Muscle of leg (tissue), 11 donors: ENCODE data around the gene RAB5IF. TPM values are rescaled to one million over a fixed set of nuclear protein-coding genes. Genes with fewer than 3 reads are reported as not detected.

Source experiments
- DNase-seq: peaks from one replicate; pipeline ENCODE4 v3.0.0; 2013
- H3K27ac ChIP-seq: one replicate; pipeline ENCODE4 v1.5.1; 2013; ENCODE audit warnings: mild to moderate bottlenecking, low read length, control low read depth
- H3K27me3 ChIP-seq: one replicate; pipeline ENCODE4 v1.6.1; 2013; ENCODE audit warnings: low read length; ENCODE audit not compliant: control insufficient read depth, insufficient read depth
- H3K36me3 ChIP-seq: one replicate; pipeline ENCODE4 v1.6.1; 2013; ENCODE audit warnings: low read length; ENCODE audit not compliant: control insufficient read depth, insufficient read depth
- H3K4me1 ChIP-seq: one replicate; pipeline ENCODE4 v1.6.1; 2013; ENCODE audit warnings: low read length; ENCODE audit not compliant: control insufficient read depth, insufficient read depth
- H3K4me3 ChIP-seq: one replicate; pipeline ENCODE4 v1.5.1; 2013; ENCODE audit warnings: low read length, control low read depth
- H3K9me3 ChIP-seq: replicated peaks from 2 replicates; pipeline ENCODE4 v1.6.1; 2013; ENCODE audit warnings: low read depth, low read length; ENCODE audit not compliant: control insufficient read depth
- WGBS: methylation state at CpG from one replicate; pipeline ENCODE4 v1.1.5; 2013; ENCODE audit warnings: missing lambda C conversion rate; ENCODE audit not compliant: insufficient coverage; 5-methylcytosine and 5-hydroxymethylcytosine counted together
- polyA plus RNA-seq, 8 donors: library from polyadenylated mRNA; unstranded; fragments of 120-200 nt; gene quantifications; one replicate each; pipeline versions ENCODE4 v1.2.1 to v1.2.3, GENCODE V29; 2013; ENCODE audit warnings: inconsistent platforms in 1 of 8, low replicate concordance in 1 of 8; ENCODE audit not compliant: insufficient read length in 8 of 8, insufficient read depth in 1 of 8
- total RNA-seq: library from RNA; stranded (reverse); fragments of 120-200 nt; gene quantifications from one replicate; pipeline ENCODE4 v1.2.4, GENCODE V29; 2013

Gene RAB5IF
- total and polyA plus RNA-seq, 9 donors, result 38.7 to 52.3 (median 44.9) TPM

GRCh38 chr20:36571564-36572504 is 33.7 kb upstream of the RAB5IF start:
- Histone ChIP-seq H3K27ac (peak overlapping the region; percentile 92), H3K36me3 (no peaks in the 10 kb centered on the region), H3K4me1 (peaks cover 28% of the 10 kb centered on the region), H3K27me3 (no peaks in the 10 kb centered on the region), H3K4me3 (no peak overlapping the region), H3K9me3 (no peaks in the 10 kb centered on the region)
- no peak for DNase-seq
- WGBS, result 36% methylated on average over 9 of the region's 17 CpGs

- 12% methylated on average over 20 of the region's 20 CpGs for WGBS
- Histone ChIP-seq H3K27ac (peak overlapping the region; percentile 92), H3K4me3 (peak overlapping the region; percentile 56), H3K27me3 (no peaks in the 10 kb centered on the region), H3K4me1 (peaks cover 28% of the 10 kb centered on the region), H3K36me3 (no peaks in the 10 kb centered on the region), H3K9me3 (no peaks in the 10 kb centered on the region)
- DNase-seq, result peak; percentile 52
Observed at GRCh38 chr20:36572701-36573102, 32.9 kb upstream of the RAB5IF start.

DNA sequence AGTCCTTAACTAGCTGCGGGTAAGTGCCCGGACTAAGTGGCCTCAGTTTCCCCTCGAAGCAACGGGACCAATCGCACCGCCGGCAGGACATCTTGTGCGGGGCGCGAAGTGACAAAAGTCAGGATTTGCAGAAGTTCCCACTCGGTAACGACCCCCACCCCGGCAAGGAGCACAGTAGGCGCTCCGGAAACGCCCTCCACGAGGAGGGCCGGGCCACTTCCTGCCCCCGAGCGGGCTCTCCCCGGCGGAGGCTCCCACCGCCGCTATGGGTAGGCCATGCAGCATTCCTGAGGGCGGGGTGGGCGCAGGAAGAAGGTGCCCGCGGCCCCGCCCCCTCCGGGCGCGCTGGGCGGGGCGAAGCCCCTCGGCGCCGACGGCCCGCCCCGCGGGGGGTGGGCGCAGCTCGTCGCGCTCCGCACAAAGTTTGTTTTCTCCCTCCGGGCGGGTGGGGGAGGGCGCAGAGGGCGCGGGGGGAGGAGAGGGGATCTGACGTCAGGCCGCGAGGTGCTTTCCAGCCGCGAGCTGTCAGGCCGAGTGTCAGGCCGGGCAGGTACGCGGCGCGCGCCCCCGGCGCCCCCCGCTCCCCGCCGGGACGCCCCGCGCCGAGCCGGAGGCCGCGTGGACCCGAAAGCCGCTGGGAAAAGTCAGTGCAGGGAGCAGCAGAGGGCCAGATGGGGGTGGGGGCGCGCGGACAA is 32.3 kb upstream of the RAB5IF start, which contains the start of gene TGIF2:
Gene TGIF2, plus strand, starts transcription at position 495 of the 695 bp plus-strand sequence. CDS start 5,178 bp downstream, outside the sequence.
- 1% methylated on average over 68 of the region's 80 CpGs for WGBS
- Histone ChIP-seq H3K4me1 (peaks cover 28% of the 10 kb centered on the region), H3K4me3 (peak within 1 kb of the TSS; percentile 96), H3K27ac (peak within 1 kb of the TSS; percentile 95), H3K9me3 (no peaks in the 10 kb centered on the region), H3K36me3 (peaks cover under 1% of the 10 kb centered on the region), H3K27me3 (no peaks in the 10 kb centered on the region)
- peak; percentile 94 for DNase-seq

- Histone ChIP-seq H3K9me3 (no peaks in the 10 kb centered on the region), H3K4me1 (peaks cover 28% of the 10 kb centered on the region), H3K4me3 (peak overlapping the region; percentile 96), H3K36me3 (peaks cover 7% of the 10 kb centered on the region), H3K27me3 (no peaks in the 10 kb centered on the region), H3K27ac (peak overlapping the region; percentile 95)
- whole genome bisulfite sequencing, result 0% methylated on average over 31 of the region's 53 CpGs
- DNase-seq, result peak; percentile 71
Observed at GRCh38 chr20:36573798-36574365, 31.7 kb upstream of the RAB5IF start.

DNA sequence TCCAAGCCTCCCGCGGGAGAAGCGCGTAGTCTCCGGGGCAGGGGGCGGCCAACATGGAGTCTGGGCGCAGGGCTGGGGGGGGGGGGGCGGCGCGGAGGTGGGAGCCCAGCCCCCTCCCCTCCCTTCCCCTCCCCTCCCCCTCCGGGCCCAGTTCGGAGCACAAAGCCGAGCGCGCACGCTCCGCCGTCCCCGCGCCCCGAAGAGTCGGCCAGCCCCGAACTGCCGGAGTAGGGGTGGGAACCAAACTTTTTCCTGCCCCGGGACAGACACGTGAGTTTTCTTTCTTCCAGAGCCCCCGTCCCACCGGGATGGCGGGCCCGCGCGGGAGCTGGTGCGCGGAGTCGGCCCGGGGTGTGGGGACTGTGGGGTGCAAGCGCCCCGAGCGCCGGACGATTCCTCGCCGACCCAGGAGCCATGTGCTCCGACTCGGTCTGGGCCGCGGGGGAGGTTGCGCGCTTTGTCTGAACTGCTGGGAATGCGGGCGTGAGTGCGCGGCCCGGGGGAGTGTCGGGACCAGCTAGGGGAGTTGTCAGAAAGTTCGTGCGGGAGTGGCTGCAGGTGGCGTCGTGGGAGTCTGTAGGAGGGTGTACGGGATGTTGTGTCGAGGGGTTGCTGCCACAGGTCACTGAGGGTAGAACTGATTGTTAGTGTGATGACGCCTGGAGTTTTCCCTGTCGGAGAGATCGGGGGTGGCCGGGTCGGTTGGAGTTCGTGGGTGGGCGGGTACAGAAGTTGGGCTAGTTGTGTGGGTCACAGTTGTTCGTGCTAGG is 31.0 kb upstream of the RAB5IF start:
- peak overlapping the region; percentile 95 for H3K27ac ChIP-seq
- WGBS, result under 1% methylated on average over 47 of the region's 69 CpGs
- no peaks in the 10 kb centered on the region for H3K9me3 ChIP-seq
- H3K4me3 ChIP-seq, result peak overlapping the region; percentile 96
- peaks cover 28% of the 10 kb centered on the region for H3K4me1 ChIP-seq
- DNase-seq, result peak; percentile 66
- peaks cover 12% of the 10 kb centered on the region for H3K36me3 ChIP-seq
- no peaks in the 10 kb centered on the region for H3K27me3 ChIP-seq

DNA sequence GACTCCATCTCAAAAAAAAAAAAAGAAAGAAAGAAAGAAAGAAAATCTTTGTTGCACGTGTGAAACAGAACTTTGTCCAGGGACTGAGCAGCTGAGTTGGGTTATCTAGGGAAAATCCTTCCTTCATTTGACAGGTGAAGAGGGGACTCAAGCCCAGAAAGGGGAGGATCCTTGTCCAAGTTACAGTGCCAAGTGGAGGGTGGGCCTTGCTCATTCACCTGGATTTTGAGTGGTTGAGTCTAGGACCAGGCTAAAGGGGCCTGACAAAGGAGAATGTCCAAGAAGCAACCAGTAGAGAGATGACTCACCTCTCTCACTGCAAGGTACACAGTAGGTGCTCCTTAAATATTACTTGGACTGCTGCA is 29.5 kb upstream of the RAB5IF start:
- 10% methylated on average over 1 of the region's 1 CpG for WGBS
- no peak overlapping the region for H3K27ac ChIP-seq

GRCh38 chr20:36578356-36579041 is 27.1 kb upstream of the RAB5IF start:
- no peak overlapping the region for H3K4me3 ChIP-seq
- no peak for DNase-seq
- whole genome bisulfite sequencing, result 87% methylated on average over 10 of the region's 15 CpGs
- H3K27me3 ChIP-seq, result no peaks in the 10 kb centered on the region
- peaks cover 48% of the 10 kb centered on the region for H3K36me3 ChIP-seq
- H3K9me3 ChIP-seq, result no peaks in the 10 kb centered on the region
- no peak overlapping the region for H3K27ac ChIP-seq
- H3K4me1 ChIP-seq, result peaks cover 19% of the 10 kb centered on the region

More for the DNA sequence above, 29.5 kb upstream of the RAB5IF start:
- Histone ChIP-seq H3K36me3 (peaks cover 26% of the 10 kb centered on the region), H3K9me3 (no peaks in the 10 kb centered on the region), H3K27me3 (no peaks in the 10 kb centered on the region), H3K4me3 (no peak overlapping the region), H3K4me1 (peaks cover 28% of the 10 kb centered on the region)
- no peak for DNase-seq

DNA sequence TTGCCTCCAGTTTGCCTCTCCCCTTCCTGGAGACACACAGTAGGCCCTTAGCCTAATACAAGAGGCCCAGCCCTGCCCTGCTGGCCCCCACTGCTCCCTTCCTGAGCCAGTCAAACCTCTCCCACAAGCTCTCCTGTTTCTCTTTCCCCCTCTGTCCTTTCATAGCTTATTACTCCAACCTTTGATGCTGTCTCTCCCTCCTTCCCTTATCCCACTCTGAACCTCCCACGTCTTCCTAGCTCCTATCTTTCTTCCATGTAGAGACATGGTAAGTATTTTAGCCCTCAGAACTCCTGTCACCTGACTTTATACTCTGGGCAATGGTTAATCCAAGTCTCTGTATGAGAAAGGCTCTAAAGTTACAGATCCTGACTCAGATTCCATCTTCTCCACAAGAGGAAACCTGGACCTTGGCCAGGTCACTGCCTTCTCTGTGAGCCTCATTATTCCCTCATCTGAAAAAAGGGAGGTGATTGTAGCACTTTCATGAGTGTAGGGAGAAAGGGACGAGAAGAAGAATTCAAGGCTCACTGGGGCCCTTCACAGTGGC is 25.5 kb upstream of the RAB5IF start:
- WGBS, result no CpG with 5 or more reads among the region's 2 CpGs
- H3K9me3 ChIP-seq, result no peaks in the 10 kb centered on the region
- H3K4me3 ChIP-seq, result no peak overlapping the region
- H3K27me3 ChIP-seq, result no peaks in the 10 kb centered on the region
- no peak overlapping the region for H3K27ac ChIP-seq
- peaks cover 14% of the 10 kb centered on the region for H3K4me1 ChIP-seq
- no peak for DNase-seq
- H3K36me3 ChIP-seq, result peaks cover 57% of the 10 kb centered on the region

DNA sequence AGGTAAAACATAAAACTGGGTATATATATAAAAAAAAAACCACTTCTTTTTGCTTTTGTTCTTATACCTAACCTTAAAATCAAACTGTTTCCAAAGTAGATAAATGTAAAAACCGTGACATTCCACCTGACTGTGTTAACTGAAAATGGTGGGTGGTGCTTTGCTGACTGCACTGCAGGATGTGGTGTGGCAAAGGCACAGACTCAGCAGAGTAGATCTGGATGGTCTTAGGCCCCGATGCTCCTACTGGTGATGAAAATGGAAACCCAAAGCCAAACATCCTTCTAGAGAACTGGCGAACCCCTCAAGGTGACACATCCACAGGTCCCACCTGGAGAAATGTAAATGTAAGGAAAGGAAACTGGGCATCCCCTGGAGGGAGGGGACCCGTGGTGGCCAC is 23.3 kb upstream of the RAB5IF start:
- no peak for DNase-seq
- no peak overlapping the region for H3K4me3 ChIP-seq
- no peak overlapping the region for H3K27ac ChIP-seq
- no peaks in the 10 kb centered on the region for H3K9me3 ChIP-seq
- H3K36me3 ChIP-seq, result peaks cover 72% of the 10 kb centered on the region
- H3K4me1 ChIP-seq, result no peaks in the 10 kb centered on the region
- no peaks in the 10 kb centered on the region for H3K27me3 ChIP-seq
- WGBS, result 78% methylated on average over 1 of the region's 4 CpGs
